DMS153 treated with DMSO at 0.1 percent for 48 hours (cell line): Measurements from ENCODE around the gene PRKAR1B.

Source experiments
- DNase-seq: peaks from one replicate; lab custom pipeline; 2025; ENCODE audit not compliant: unreplicated experiment; lab: John Stamatoyannopoulos, UW

PRKAR1B gene

GRCh38 chr7:725223-726005, 1.7 kb downstream of the PRKAR1B start:
- no peak for DNase-seq

- no peak for DNase-seq
Observed at GRCh38 chr7:724298-724697, 2.8 kb downstream of the PRKAR1B start.

GRCh38 chr7:723541-723940, 3.5 kb downstream of the PRKAR1B start:
- no peak for DNase-seq

- no peak for DNase-seq
Observed at GRCh38 chr7:721619-722248, 5.3 kb downstream of the PRKAR1B start.

- no peak for DNase-seq
Observed at GRCh38 chr7:716636-717035, 10.4 kb downstream of the PRKAR1B start.

GRCh38 chr7:716222-716621, 10.9 kb downstream of the PRKAR1B start:
- DNase-seq, result no peak

GRCh38 chr7:714251-714671, 12.8 kb downstream of the PRKAR1B start:
- no peak for DNase-seq

- no peak for DNase-seq
Observed at GRCh38 chr7:713488-714230, 13.4 kb downstream of the PRKAR1B start.

- no peak for DNase-seq
Observed at GRCh38 chr7:713139-713457, 14.0 kb downstream of the PRKAR1B start.

GRCh38 chr7:712381-713138, 14.5 kb downstream of the PRKAR1B start:
- no peak for DNase-seq

GRCh38 chr7:711922-712380, 15.1 kb downstream of the PRKAR1B start:
- no peak for DNase-seq

GRCh38 chr7:711093-711921, 15.8 kb downstream of the PRKAR1B start:
- no peak for DNase-seq

- DNase-seq, result no peak
Observed at GRCh38 chr7:710161-710560, 16.9 kb downstream of the PRKAR1B start.

- DNase-seq, result no peak
Observed at GRCh38 chr7:707296-708000, 19.6 kb downstream of the PRKAR1B start.

GRCh38 chr7:706721-707120, 20.4 kb downstream of the PRKAR1B start:
- DNase-seq, result no peak

- DNase-seq, result no peak
Observed at GRCh38 chr7:703049-703448, 24.0 kb downstream of the PRKAR1B start.

- DNase-seq, result no peak
Observed at GRCh38 chr7:701086-701671, 25.9 kb downstream of the PRKAR1B start.

- no peak for DNase-seq
Observed at GRCh38 chr7:699476-700170, 27.5 kb downstream of the PRKAR1B start.
